ENCODE data around the gene STIM1. TPM values are rescaled to one million over a fixed set of nuclear protein-coding genes. Genes with fewer than 3 reads are reported as not detected.

STIM1 gene
- total RNA-seq, 1 experiment from 2014 or later: 15.2 TPM

DNA sequence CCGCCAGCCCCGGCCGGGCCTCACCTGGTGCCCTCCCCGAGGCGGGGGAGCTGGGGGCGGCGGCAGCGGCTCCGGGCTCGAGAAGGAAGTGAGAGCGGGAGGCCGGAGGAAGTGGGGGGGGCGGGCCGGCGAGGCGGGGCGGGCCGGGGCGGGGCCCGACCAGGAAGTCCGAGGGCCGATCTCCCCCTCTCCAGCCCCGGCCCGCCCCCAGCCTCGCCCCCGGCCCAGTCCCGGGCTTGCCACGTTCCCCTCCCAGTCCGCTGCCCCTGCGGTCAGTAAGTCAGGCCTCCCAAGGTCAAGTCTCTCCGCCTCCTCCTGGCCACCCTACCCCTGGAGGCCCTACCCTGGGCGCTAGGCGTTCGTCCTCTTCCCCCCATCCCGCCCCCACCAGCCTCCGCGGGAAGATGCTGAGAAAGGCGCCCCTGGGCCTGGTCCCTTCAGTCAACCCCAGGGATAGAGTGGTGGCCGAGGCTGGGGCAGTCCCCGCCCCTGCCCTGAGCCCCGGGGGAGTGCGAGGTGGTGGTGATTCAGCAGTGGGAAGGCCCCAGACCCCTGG lies 14.5 kb upstream of the STIM1 start, which contains the start of gene RHOG:
TSS of gene RHOG (minus strand) at position 90 of the 556 bp plus-strand sequence. CDS start 12,821 bp downstream, outside the sequence.
- H3K27ac Mint-ChIP-seq: peak within 1 kb of the TSS in 2 of 3 experiments; percentile 78 to 90; a peak in 4 of 7 replicates
- no peak within 1 kb of the TSS for H2AK5ac ChIP-seq (ENCODE audit: insufficient read length, low read length)

More for the DNA sequence above, 14.5 kb upstream of the STIM1 start, which contains the start of gene RHOG:
- Histone ChIP-seq H3K9me3 (ENCODE audit: control insufficient read depth, low read depth, low read length) (no peaks in the 10 kb centered on the region), H4K8ac (replicated peaks; ENCODE audit: insufficient read length, low read depth, low read length) (no peak within 1 kb of the TSS), H3T11ph (ENCODE audit: low read length) (no peak within 1 kb of the TSS), H4K5ac (ENCODE audit: insufficient read length, low read depth, low read length) (no peak within 1 kb of the TSS), H3K79me1 (ENCODE audit: insufficient read depth, low read depth, low read length, poor library complexity, severe bottlenecking) (no peaks in the 10 kb centered on the region), H2BK15ac (ENCODE audit: low read depth, low read length) (no peak within 1 kb of the TSS), H3K14ac (ENCODE audit: insufficient read depth, low read length) (peak within 1 kb of the TSS; percentile 39; the same call in 1 of the 2 replicates), H3K9ac (ENCODE audit: extremely low read depth, insufficient read length, low read length) (peak within 1 kb of the TSS; percentile 41), H3K4me1 (ENCODE audit: insufficient read depth, low read length) (peaks cover 4% of the 10 kb centered on the region; the same call in 1 of the 2 replicates), H3K27me3 (ENCODE audit: insufficient read depth, low read length) (no peaks in the 10 kb centered on the region; the same call in 1 of the 2 replicates), H4K20me1 (ENCODE audit: control insufficient read depth, insufficient read depth, insufficient read length) (peaks cover 4% of the 10 kb centered on the region), H3K4me2 (ENCODE audit: insufficient read depth, insufficient read length, low read length) (peak within 1 kb of the TSS; percentile 70), H3K18ac (ENCODE audit: insufficient read length, low read depth, low read length) (peak within 1 kb of the TSS; percentile 39), H3K27ac (ENCODE audit: insufficient read length, low read depth, low read length) (no peak within 1 kb of the TSS), H2BK12ac (ENCODE audit: insufficient read length, low read depth, low read length) (no peak within 1 kb of the TSS), H3K23me2 (ENCODE audit: insufficient read length, low read depth, low read length, poor library complexity, severe bottlenecking) (peaks cover 7% of the 10 kb centered on the region), H2BK120ac (ENCODE audit: low read depth, low read length, poor library complexity, severe bottlenecking) (no peak within 1 kb of the TSS), H2AFZ (ENCODE audit: low read length) (no peak within 1 kb of the TSS), H4K91ac (ENCODE audit: insufficient read length, low read depth, low read length) (no peak within 1 kb of the TSS), H3K23ac (ENCODE audit: insufficient read length, low read depth, low read length) (no peak within 1 kb of the TSS), H3K79me2 (ENCODE audit: insufficient read depth, low read length) (peaks cover 2% of the 10 kb centered on the region; the same call in 1 of the 2 replicates), H2BK5ac (ENCODE audit: insufficient read length, low read length) (no peak within 1 kb of the TSS), H3K56ac (ENCODE audit: insufficient read length, low read depth, low read length) (no peak within 1 kb of the TSS), H3K4ac (ENCODE audit: low read depth, low read length) (no peak within 1 kb of the TSS), H2BK20ac (ENCODE audit: low read depth, low read length, poor library complexity, severe bottlenecking) (no peak within 1 kb of the TSS)
- H3K4me3 Mint-ChIP-seq: peak within 1 kb of the TSS; percentile 84 to 92
- peak; percentile 85 for DNase-seq
- TF ChIP-seq, protein P1, sequence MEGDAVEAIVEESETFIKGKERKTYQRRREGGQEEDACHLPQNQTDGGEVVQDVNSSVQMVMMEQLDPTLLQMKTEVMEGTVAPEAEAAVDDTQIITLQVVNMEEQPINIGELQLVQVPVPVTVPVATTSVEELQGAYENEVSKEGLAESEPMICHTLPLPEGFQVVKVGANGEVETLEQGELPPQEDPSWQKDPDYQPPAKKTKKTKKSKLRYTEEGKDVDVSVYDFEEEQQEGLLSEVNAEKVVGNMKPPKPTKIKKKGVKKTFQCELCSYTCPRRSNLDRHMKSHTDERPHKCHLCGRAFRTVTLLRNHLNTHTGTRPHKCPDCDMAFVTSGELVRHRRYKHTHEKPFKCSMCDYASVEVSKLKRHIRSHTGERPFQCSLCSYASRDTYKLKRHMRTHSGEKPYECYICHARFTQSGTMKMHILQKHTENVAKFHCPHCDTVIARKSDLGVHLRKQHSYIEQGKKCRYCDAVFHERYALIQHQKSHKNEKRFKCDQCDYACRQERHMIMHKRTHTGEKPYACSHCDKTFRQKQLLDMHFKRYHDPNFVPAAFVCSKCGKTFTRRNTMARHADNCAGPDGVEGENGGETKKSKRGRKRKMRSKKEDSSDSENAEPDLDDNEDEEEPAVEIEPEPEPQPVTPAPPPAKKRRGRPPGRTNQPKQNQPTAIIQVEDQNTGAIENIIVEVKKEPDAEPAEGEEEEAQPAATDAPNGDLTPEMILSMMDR (conservative IDR thresholded peaks at IDR 0.05): no peak
- H3K9me3 Mint-ChIP-seq: no peaks in the 10 kb centered on the region; a peak in 1 of 5 replicates
- WGBS (ENCODE audit: extremely low coverage, insufficient read length, low lambda C conversion rate): no CpG with 5 or more reads among the region's 42 CpGs
- H3K27me3 Mint-ChIP-seq (ENCODE audit: low read depth): peaks cover 16% of the 10 kb centered on the region
- H3K4me1 Mint-ChIP-seq: peaks cover 29 to 31% of the 10 kb centered on the region in 2 experiments
- H3K36me3 Mint-ChIP-seq (ENCODE audit: insufficient read depth in 1 of 3, low read depth in 3 of 3): peaks cover 0 to 8% (median 7%) of the 10 kb centered on the region in 3 experiments; a peak in 3 of 7 replicates

All from H9 (cell line).